NCI-H2196 (cell line): Measurements from ENCODE around the gene KDM6A.
"Not testable (repeated sequence)": the region's sequence is repeated elsewhere in the genome, so short reads cannot be mapped to it uniquely, and the experiment has no call there.

ENCODE experiments used
- DNase-seq: peaks from one replicate; lab custom pipeline; 2025; ENCODE audit not compliant: unreplicated experiment; lab: John Stamatoyannopoulos, UW

KDM6A gene

GRCh38 chrX:45070116-45071007 lies 197.4 kb downstream of the KDM6A start:
- peak; percentile 37 for DNase-seq

GRCh38 chrX:45073011-45073410 lies 200.0 kb downstream of the KDM6A start:
- not testable (repeated sequence) for DNase-seq

- DNase-seq: no peak
Observed at GRCh38 chrX:45077748-45078424, 204.9 kb downstream of the KDM6A start.

- DNase-seq: no peak
Observed at GRCh38 chrX:45083314-45083713, 210.3 kb downstream of the KDM6A start.

- DNase-seq: no peak
Observed at GRCh38 chrX:45110494-45110893, 237.5 kb downstream of the KDM6A start.

- no peak for DNase-seq
Observed at GRCh38 chrX:45126158-45126557, 253.2 kb downstream of the KDM6A start.

GRCh38 chrX:45128896-45129454 lies 256.0 kb downstream of the KDM6A start:
- DNase-seq: no peak

- no peak for DNase-seq
Observed at GRCh38 chrX:45133465-45133864, 260.5 kb downstream of the KDM6A start.

- no peak for DNase-seq
Observed at GRCh38 chrX:45134315-45134731, 261.3 kb downstream of the KDM6A start.

- no peak for DNase-seq
Observed at GRCh38 chrX:45134775-45135174, 261.8 kb downstream of the KDM6A start.

GRCh38 chrX:45135391-45136075 lies 262.5 kb downstream of the KDM6A start:
- DNase-seq: not testable (repeated sequence)

- no peak for DNase-seq
Observed at GRCh38 chrX:45137531-45137930, 264.5 kb downstream of the KDM6A start.

- no peak for DNase-seq
Observed at GRCh38 chrX:45138525-45138924, 265.5 kb downstream of the KDM6A start.

GRCh38 chrX:45140812-45141211 lies 267.8 kb downstream of the KDM6A start:
- no peak for DNase-seq

- no peak for DNase-seq
Observed at GRCh38 chrX:45142185-45142584, 269.2 kb downstream of the KDM6A start.

GRCh38 chrX:45143455-45143854 lies 270.5 kb downstream of the KDM6A start:
- DNase-seq: no peak

GRCh38 chrX:45145492-45146215 lies 272.7 kb downstream of the KDM6A start:
- DNase-seq: no peak

- no peak for DNase-seq
Observed at GRCh38 chrX:45150821-45151220, 277.8 kb downstream of the KDM6A start.

- DNase-seq: no peak
Observed at GRCh38 chrX:45154033-45154360, 281.0 kb downstream of the KDM6A start.

GRCh38 chrX:45154462-45154861 lies 281.5 kb downstream of the KDM6A start:
- DNase-seq: no peak

- no peak for DNase-seq
Observed at GRCh38 chrX:45157647-45158046, 284.7 kb downstream of the KDM6A start.
